HCT116 (cell line): Measurements from ENCODE around the gene PDE2A.

Source experiments
- CEBPB ChIP-seq: IDR thresholded peaks from 2 replicates; pipeline ENCODE4 v1.6.1; 2012; ENCODE audit warnings: low read depth
- CTCF ChIP-seq, 3 experiments: fragments of 200-600 bp in 1 of 3; sonication (generic) in 1 of 3; IDR thresholded peaks in 2 of 3; conservative IDR thresholded peaks in 1 of 3; 2 replicates each; pipeline ENCODE4 v1.5.1; 2012 to 2017; ENCODE audit warnings: low read depth in 2 of 3, low read length in 2 of 3, antibody characterized with exemption in 1 of 3, borderline replicate concordance in 1 of 3, control low read depth in 1 of 3, mild to moderate bottlenecking in 1 of 3, mixed read lengths in 1 of 3, mixed run types in 1 of 3, moderate library complexity in 1 of 3; ENCODE audit not compliant: insufficient read depth in 1 of 3

- TF ChIP-seq CTCF (IDR thresholded peaks at IDR 0.05 in 2 of 3, conservative IDR thresholded peaks at IDR 0.05 in 1 of 3; ENCODE audit: borderline replicate concordance in 1 of 3, insufficient read depth in 1 of 3, low read depth in 2 of 3, low read length in 2 of 3) = no peak
- TF ChIP-seq CEBPB = no peak
Observed at GRCh38 chr11:72668629-72669347, 5.4 kb downstream of the PDE2A start.
